Measurements from ENCODE around the gene CEP95.
"Not testable (repeated sequence)": the region's sequence is repeated elsewhere in the genome, so short reads cannot be mapped to it uniquely, and the experiment has no call there.

Gene CEP95

DNA sequence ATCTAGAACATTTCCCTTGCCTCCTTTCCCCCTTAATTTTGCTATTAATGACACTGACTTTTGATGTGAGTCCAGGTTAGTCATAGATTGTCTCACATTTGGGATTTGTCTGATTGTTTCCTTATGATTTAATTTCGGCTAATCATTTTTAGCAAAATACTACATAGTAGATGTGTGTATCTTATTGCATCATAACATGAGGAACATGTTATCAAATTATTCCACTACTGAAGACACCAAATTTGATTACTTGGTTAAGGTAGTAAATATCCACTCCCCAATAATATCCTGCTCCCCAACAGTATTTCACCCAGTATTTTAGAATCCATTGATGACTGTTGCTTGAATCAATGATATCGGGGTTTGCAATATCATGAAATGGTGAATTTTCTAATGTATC, 12.7 kb upstream of the CEP95 start:
- no peak overlapping the region for H3K4me3 ChIP-seq (ENCODE audit: low read length)
- DNase-seq (ENCODE audit: low read depth, low spot score), result no peak

DNA sequence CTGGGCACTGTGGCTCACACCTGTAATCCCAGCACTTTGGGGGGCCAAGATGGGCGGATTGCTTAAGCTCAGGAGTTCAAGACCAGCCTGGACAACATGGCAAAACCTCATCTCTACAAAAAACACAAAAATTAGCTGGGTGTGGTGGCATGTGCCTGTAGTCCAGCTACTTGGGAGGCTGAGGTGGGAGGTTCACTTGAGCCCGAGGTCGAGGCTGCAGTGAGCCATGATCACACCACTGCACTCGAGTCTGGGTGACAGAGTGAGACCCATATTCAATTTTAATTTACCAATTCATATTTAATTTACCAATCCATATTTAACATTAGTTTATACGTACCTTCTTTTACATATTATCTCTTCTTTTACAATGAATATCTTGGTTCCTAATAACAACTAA, 11.5 kb upstream of the CEP95 start:
- DNase-seq (ENCODE audit: low read depth, low spot score); H3K4me3 ChIP-seq (ENCODE audit: low read length): not testable (repeated sequence)

DNA sequence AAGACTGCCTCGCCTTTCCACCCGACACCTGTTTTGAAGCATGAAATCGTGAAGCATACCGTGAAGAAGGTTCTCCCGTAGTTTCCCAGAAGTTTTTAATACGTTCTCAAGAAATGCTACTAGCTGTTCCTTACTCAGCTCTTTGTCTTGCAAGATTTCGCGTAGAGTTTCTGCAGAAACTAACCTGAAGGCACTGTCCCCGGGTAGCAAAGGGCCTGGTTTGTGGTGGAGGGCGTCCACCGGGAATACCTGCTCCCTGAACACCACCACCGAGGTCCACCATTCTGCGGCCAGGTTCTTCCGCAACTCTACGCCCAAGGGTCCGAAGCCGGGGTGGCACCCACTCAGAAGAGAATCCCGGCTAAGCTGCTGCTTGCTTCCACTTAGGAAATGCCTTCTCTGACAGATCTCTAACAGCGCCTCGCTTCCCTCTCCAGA, 10.4 kb upstream of the CEP95 start:
- H3K4me3 ChIP-seq (ENCODE audit: low read length), result peak overlapping the region; percentile 76
- no peak for DNase-seq (ENCODE audit: low read depth, low spot score)

DNA sequence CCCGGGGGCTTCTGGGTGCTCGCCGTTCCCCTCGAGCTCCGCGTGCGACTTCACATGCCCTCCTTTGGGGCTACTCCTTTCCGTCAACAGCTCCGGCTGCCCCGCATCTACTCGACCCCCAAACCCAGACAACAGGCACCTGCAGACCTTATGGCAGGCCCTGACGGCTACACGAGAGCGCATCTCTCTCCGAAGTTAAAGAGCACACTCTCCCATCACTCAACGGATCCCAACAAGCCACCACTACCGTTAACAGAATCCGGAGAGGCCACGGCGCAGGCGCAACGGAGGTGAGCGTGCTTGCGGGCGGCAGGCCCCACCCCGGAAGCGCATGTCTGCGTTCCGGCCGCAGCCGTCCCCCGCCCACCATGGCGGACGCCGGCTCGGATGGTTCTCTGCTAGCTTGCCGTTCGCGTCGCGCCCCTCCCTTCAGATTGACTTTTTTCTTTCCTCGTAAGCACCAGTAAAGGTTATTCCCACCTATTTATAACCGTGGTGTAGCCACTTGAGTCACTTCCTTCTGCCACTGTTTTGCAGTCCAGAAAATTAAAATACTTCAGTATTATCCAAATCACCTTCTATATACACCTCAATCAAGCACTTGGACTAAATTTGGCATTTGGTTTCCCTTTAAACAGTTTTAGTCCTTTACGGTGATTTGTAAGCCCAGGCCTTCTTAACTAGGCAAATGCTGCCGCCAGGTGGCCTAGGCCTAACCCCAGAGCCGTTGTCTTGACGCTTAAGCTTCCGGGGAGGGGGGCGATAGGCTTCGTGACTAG, 9.8 kb upstream of the CEP95 start, which contains the start of gene POLG2:
TSS of gene POLG2 (minus strand) at position 269 of the 779 bp plus-strand sequence. CDS start at position 183, 86 bp downstream.
- DNase-seq (ENCODE audit: low read depth, low spot score), result peak; percentile 94
- H3K4me3 ChIP-seq (ENCODE audit: low read length), result peak within 1 kb of the TSS; percentile 76

DNA sequence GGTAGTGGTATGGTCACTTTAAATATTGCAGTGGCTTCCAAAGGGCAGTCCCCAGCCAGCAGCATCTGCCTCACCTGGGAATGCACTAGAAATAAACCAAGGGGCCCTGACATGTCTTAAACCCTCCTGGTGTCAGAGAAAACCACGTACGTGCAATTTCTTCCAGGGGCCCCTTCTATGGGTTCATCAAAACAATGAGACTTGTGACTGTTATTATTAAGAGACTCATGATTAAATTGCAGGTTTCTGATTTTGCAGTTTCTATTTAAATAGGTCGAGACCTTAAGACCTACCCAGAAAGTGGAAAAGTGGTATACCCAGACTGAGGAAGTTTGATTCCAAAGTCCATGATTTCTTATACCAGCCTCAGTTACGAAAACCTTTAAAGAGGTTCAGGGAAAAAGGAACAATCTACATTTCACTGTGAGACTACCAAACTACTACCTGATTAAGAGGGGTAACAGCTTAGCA, 9.2 kb upstream of the CEP95 start:
- no peak for DNase-seq (ENCODE audit: low read depth, low spot score)
- peak overlapping the region; percentile 76 for H3K4me3 ChIP-seq (ENCODE audit: low read length)

DNA sequence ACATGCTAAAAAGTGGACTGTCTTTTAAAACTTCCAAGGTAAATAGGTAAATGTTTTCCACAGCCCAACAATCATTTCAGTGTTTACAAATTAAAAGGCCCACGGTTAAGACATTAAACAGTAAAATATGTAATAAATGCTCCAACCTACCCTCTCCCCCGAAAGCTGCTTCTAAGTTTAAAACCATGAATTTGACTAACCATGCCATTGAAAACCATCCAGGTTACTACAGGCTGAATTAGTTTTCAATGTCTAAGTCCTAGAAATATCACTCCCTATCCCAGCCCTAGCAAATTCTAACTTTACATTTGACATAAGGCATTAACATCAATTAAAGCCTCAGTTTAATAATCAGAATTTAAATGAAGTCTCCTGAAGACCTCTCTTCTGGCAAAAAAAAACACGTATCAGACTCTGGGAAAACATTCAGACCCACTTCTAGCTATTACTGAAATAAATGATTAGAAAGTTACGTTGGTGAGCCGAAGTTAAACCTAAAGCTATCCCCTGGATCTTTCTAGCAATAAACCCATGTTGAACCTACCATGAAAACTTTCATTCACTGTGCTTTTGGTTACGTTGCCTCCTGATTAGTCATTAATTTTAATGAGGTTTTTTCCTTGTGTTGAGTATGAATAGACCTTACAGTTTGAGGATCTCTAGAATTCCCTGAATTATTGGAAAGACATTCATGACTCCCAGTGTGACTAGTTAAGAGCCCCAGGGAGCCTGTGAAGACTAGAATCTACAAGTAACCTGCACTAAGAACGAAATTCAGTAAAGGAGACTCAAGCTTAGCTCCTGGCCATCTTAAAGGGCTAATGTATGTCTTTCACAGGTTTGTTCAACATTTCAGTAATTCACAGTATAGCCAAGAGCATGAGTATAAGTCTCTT, 8.2 kb upstream of the CEP95 start:
- DNase-seq (ENCODE audit: low read depth, low spot score), result no peak
- no peak overlapping the region for H3K4me3 ChIP-seq (ENCODE audit: low read length)

DNA sequence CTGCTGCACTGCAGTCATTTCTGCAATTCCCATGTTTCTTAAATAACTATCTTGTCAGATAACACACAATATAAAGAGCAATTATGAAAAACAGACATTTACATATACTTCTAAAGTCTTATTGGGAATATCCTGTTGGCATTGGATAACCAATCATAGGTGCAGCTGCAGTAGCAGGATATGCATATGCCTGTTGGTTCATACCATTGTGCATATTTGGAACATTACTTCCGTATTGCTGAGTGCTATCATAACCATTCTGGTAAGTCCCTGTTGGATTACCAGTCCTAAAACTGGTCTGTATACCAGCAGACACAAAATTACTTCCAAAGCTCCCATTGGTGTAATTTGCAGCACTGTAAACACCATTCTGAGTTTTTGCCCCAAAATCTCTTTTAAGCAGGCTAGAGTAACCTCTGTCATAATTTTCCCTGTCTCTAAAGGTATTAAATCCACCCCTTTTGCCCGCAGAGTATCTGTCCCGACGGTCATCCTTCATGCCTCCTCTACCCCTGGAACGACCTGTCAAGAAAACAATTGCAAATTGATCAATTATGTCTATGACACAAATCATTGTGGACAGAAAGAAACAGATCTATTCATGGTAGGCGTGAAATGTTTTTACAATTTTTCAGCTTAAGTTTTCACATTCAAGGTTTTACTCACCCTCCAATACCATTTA, 6.8 kb upstream of the CEP95 start:
- H3K4me3 ChIP-seq (ENCODE audit: low read length), result no peak overlapping the region
- no peak for DNase-seq (ENCODE audit: low read depth, low spot score)

DNA sequence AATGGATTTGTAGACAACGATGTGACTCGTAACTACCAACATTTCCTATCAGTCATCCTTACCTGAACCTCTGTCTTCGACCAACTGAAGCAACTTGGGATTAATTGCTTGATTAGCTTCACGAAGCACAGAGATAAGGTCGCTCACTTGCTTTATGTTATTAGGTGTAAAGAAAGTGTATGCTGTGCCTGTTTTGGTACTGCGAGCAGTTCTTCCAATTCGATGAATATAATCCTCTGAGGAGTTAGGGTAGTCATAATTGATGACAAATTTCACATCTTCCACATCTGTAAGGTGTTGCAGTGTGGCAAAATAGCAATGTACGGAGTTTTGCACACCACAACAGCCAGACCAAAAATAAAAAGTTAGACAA, 6.3 kb upstream of the CEP95 start:
- no peak for DNase-seq (ENCODE audit: low read depth, low spot score)
- H3K4me3 ChIP-seq (ENCODE audit: low read length), result no peak overlapping the region

DNA sequence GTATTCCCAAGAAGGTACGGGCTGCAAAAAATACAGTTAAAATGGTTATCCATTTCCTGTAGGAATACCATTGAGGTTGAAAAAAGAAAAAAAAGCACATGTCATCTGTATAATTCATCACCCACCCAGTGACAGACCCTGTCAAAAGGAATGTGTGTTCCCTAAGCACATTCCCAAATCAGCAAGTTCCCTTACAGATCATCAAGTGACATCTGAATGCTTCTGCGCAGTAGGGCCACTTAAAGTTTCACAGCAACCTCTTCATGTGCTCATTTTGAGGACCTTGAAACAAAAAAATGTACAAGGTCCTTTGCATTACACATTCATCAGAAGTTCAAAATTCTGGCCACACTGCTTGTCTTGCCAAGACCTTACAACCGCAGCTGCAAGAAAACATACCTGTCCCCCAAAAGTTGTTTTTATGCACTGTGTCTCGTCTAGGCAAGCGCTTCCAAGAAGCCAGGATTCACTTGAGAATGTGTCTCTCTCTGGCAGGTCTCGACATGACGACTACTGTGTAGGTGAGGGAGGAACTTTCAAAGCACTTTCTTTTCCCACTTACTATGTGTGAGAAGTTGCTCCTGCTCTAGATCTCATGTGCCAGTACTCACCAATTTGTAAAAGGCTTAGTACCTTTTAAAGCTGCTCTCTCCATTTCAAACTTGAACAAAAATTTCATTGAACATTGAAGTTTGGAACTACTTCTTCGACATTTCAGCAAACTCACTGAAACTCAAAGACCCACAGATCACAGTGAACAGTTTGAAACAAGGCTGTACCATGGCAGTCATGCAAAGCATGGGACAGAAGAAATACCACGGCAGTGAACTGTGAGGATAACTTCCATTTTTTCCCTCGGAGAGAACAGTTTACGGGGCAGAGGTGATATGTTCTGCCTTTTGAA, 5.7 kb upstream of the CEP95 start:
- no peak for DNase-seq (ENCODE audit: low read depth, low spot score)
- H3K4me3 ChIP-seq (ENCODE audit: low read length), result no peak overlapping the region

DNA sequence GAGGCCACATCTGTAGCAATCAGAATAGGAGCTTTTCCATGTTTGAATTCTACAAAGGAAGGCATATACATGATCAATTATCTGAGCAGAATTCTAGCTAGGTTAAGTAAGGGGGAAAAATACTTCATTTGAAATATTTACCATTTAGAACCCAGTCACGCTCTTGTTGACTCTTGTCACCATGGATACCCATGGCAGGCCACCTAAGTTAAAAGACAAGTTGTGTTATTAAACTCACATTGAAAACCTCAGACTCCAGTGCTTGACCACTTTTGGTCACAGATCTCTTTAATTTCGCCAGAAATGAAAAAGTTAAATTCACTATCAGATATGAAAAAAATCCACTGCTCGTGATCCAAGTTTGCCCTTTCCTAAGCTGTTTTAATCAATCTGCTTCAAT, 4.8 kb upstream of the CEP95 start:
- H3K4me3 ChIP-seq (ENCODE audit: low read length), result no peak overlapping the region
- DNase-seq (ENCODE audit: low read depth, low spot score), result no peak

DNA sequence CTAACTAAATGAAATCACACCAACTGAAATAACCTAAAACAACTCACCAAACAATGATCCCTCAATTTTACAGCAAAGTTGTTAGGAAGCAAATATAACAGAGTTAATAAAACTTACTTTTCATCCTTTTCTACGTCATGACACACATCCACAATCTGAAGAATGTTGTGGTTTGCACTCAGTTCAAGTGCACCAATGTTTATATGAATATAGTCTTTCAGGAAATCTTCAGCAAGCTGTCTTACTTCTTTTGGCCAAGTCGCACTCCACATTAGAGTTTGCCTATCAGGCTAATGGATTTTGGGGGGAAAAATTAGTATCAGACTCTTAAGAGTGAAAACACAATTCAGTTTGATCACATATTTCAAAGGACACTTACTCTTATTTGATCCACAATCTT, 4.0 kb upstream of the CEP95 start:
- no peak for DNase-seq (ENCODE audit: low read depth, low spot score)
- no peak overlapping the region for H3K4me3 ChIP-seq (ENCODE audit: low read length)

DNA sequence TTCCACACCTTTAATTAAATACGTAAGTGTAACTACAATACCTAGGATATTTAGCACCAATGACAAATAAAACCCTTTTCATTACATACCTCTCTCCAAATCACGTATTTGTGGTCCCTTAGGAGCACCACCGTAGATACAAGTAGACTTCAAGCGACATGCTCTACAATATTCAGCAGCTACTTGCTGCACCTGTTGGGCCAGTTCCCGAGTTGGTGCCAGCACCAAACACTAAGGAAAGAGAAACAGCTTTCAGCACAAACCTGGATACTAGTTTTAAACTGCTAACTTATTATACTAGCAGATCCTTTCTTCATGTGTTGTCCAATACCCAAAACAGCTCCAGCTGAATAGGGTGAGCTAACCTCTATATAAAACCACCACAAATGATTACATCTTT, 3.4 kb upstream of the CEP95 start:
- DNase-seq (ENCODE audit: low read depth, low spot score), result no peak
- no peak overlapping the region for H3K4me3 ChIP-seq (ENCODE audit: low read length)

DNA sequence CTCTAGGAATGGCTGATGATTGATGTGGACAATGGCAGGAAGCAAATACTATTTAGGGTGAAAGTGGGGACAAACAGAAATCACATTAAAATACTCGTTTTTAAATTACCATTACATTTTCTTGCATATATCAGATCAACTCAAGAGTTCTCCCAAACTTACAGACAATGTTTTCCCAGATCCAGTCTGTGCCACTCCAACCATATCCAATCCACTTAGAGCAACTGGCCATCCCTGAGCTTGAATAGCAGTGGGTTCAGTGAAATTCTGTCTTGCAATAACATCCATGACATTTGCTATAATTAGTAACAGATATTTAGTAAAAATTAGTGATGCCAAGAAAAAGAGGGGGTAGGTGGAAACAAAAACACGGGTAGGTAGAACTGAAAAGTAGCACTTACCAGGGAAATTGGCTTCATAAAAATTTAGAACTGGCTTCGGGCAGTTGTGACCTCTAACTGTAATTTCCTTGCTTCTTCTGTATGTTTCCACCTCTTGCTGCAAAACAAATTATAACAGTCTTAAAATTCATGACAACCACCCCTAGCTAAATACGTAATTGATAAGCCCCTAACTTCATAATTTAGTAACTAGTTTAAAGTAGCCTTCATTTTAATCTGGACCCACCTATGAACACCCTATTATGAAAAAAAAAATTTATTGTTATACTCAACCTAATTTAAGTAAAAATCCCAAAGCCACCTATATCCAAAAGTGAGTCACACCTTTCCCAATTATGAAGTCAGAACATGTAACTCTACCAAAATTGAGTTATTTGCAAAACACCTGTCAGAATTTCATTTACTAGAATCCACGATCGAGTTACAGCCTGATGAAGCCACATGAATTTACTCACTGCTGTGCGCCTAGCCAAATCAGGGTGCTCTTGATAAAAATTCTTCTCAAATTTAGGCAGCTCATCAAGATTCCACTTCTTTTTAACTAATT, 2.7 kb upstream of the CEP95 start:
- DNase-seq (ENCODE audit: low read depth, low spot score), result no peak
- peak overlapping the region; percentile 80 for H3K4me3 ChIP-seq (ENCODE audit: low read length)

DNA sequence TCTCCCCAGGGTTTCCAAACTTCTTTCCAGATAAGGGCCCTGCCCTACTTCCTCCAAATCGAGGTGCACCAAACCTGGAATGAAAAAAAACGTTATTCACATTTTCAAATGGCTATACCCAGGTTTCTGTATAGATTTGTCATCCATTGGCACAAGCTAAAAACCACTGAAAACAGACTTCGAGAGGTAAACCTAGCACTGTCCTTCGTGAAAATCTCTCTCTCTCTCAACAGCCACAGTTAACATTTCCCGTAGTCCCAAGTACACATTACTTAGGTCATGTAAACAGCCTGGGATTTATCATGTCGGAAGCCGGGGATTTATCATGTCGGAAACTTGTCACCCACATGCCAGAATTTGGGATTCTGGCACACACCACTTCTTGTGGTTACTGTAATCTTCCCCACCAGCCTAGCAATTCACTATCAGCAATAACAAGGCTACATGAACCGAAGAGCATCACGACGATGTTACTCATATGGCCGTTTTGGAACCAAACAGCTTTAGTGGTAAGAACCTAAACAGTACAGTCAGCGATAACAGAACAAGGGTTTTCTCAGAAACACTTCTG, 1.9 kb upstream of the CEP95 start:
- no peak for DNase-seq (ENCODE audit: low read depth, low spot score)
- peak overlapping the region; percentile 80 for H3K4me3 ChIP-seq (ENCODE audit: low read length)

DNA sequence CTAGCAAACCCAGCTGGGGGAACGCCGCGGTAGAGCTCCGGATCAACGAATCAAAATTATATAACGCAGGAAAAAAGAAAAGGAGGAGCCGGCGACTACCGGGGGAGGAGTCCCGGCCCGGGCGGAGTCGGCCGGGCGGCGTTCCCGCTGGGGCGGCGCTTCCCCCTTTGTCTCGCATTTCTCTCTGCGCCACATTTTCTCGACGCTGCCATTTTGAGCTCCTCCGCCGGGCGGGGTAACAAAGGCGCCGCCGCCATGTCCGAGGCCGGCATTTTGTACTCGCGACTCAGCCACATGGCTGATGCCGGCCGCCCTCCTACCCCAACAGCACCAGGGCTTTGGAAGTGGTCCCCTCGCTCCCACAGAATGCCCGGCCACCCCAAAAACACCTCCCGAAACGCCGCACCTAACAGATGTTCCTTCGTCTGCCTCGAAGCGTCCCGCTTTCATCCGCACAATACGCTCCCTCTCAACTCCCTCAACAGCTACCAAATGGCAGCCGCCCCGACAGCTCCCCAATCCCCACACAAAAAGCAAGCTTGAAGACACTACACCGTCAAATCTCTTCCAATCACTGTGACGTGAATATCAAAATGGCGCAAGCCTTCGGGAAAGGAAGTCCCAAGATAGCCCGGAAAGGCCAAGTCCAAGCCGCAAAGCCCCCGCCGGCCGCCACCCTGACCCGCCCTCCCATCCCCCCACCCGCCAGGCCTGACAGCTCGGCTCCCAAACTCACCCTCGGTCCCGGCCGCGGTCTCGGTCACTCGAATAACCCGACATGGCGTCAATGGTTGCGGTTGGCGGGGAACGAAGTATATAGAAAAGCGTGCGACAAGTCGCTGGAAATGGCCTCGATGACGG, 1.2 kb upstream of the CEP95 start:
- peak; percentile 77 for DNase-seq (ENCODE audit: low read depth, low spot score)

DNA sequence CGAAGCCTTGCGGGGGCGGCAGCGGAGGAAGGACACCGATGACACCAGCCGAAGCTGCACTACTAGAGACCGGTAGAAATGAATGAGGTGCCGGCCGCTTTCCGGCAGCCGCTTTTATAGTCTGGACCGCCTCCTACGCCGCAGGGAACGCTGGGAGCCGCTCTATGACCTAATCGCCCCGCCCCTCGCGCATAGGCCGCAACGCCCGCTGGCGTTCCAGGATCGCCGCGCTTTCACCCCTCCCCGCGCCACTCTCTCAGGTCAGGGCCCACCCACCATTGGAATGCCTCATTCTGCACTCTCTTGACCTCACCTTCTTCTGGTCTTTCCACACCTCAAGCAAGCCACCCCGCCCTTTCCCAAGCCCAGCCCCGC, 589 bp upstream of the CEP95 start, which contains the start of gene DDX5:
TSS of gene DDX5 (minus strand) at position 89 of the 375 bp plus-strand sequence. CDS start 170 bp downstream, outside the sequence.
- peak within 1 kb of the TSS; percentile 80 for H3K4me3 ChIP-seq (ENCODE audit: low read length)
- DNase-seq (ENCODE audit: low read depth, low spot score), result peak; percentile 93

More for the DNA sequence above, 1.2 kb upstream of the CEP95 start:
- peak overlapping the region; percentile 80 for H3K4me3 ChIP-seq (ENCODE audit: low read length)

Measured in Jurkat, Clone E6-1 (cell line).